ENCODE results near the gene RARA.
"Not testable (repeated sequence)": the region's sequence is repeated elsewhere in the genome, so short reads cannot be mapped to it uniquely, and the experiment has no call there.

The RARA gene

GRCh38 chr17:40299159-40299757 is 9.7 kb upstream of the RARA start:
- not testable (repeated sequence) for DNase-seq

- no peak for DNase-seq
Measured at GRCh38 chr17:40301315-40301714, 7.7 kb upstream of the RARA start.

GRCh38 chr17:40303009-40303657 is 5.8 kb upstream of the RARA start:
- DNase-seq, result no peak

DNA sequence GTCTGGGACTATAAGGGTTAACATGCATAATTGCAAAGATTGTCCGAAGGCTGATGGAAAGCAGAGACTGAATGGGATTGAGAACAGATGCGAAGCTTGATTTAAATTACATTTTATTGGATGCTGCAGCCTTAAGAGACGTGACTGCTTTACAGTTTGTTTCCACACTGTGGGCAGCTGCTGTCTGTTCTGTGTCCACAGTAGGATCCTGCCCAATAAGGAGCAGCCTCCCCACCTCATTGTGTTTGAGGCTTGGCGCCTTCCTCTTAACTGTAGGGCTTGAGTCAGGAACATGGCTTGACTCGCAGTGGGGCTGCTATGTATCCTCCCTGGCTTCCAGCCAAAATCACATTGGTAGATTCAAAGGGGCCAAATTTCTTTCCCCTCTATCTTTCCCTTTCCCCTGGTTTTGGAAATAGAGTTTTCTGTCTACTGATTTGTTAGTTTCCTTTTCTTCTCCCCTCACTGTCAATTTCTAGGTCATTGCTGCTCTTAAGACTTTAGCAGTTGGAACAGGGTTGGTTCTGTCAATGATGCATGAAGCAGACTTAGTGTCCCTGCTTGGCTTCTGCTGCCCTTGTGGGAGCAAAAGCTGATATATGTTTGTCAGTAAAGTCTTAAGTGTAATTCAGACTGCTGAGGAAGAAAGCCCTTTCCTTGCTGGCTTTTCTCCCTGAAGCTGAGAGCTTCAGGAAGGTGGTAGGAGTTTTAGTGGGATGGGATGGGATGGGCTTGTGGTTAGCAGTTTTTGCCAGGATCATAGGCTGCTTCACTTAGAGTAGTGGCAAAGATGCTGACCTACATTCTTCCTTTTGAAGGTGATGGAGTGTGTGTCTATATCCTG is 5.0 kb upstream of the RARA start:
- DNase-seq, result no peak

DNA sequence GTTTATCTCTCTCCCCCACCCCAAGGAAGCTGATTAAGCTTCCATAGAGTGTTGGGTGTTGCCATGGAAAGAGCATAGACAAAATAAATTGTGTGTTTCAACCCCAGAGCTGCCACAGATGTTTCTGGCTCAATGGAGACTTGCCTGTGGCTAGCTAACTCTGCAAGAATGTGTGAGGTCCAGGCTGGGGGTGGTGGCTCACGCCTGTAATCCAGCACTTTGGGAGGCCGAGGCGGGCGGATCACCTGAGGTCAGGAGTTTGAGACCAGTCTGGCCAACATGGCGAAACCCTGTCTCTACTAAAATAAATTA is 4.5 kb upstream of the RARA start:
- DNase-seq, result not testable (repeated sequence)

GRCh38 chr17:40304866-40305265 is 4.1 kb upstream of the RARA start:
- not testable (repeated sequence) for DNase-seq

DNA sequence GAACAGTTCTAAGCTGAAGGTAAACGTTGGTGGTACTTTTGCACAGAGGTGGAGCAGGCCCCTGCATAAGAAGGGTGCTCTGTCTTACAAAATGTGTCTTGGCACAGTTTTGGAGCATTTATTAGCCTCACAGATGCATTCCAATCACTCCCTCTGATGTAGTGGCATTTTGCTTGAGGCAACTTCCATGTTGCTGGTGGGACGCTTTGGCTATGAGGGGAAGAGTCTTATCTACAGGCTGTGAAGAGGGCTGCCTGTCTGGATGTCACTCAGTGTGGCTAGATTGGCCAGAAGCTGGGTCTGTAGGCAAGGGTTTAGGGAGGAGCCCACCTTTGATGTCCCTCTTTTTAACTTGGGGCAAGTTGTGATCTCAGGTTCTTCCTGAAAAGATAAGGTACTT is 2.6 kb upstream of the RARA start:
- no peak for DNase-seq

DNA sequence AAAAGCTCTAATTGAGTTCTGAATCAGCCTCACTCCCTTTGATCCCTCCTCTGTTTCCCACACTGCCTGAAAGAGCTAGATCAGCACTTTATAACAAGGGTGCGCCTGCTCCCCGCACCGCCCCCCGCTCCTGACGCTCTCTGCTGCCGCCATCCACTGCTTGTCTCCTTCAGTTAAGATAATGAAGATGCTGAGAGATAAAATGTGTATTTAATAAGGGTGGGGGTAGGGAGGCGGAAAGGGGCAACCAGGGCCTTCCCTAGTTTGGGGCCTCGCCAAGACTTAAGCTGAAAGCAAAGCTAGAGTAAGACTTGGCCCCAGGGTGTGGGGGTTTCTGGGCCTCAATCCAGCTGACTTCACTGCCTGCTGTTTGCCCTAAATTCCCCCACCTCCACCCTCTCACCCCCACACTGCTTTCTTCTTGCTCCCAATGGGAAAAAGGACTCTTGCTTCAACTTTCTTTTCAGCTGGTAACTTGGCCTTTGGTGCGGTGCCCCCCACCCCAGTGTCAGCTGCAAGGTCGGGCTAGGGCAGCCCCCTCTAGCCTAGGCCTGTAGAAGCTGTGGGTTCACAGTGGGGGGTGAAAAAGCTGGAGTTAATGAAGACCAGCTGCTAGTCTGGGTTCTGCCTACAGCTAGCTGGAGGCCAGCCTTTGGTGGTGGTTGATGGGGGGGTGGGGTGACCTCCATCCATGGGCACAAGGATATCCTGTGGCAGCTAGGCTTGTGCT is 1.8 kb upstream of the RARA start:
- DNase-seq, result no peak

- DNase-seq, result no peak
Measured at GRCh38 chr17:40307740-40308239, 1.2 kb upstream of the RARA start.

GRCh38 chr17:40309949-40310510 is 1.1 kb downstream of the RARA start:
- DNase-seq, result no peak

DNA sequence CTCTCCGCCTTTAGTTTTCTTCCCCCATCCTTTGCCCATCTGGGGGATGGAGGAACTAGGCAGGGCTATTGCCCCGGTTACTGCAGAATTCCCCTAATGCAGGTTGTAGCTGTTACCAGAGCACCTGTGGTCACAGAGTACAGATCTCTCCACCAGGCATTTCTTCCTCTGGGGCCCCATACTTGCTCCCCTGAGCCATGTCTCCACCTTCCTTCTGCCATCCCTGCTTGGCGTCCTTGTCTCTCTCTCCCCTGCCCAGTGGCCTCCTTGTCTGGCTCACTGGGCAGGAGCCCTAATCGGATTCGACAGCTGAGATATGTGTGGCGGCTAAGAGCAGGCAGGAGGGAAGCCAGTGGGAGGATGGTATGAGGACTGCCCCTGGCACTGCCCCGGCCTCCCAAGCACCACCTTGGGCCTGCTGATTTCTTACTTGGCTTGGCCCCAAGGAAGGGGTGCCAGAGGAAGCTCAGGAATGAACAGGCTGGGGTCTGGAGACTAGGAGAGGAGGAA is 2.0 kb downstream of the RARA start:
- DNase-seq, result no peak

GRCh38 chr17:40311575-40311974 is 2.6 kb downstream of the RARA start:
- no peak for DNase-seq

GRCh38 chr17:40312131-40312731 is 3.3 kb downstream of the RARA start:
- DNase-seq, result no peak

GRCh38 chr17:40312893-40313667 is 4.1 kb downstream of the RARA start:
- DNase-seq, result no peak

- DNase-seq, result no peak
Measured at GRCh38 chr17:40313668-40314583, 4.9 kb downstream of the RARA start.

GRCh38 chr17:40314584-40314956 is 5.6 kb downstream of the RARA start:
- DNase-seq, result peak; percentile 84

GRCh38 chr17:40315206-40315605 is 6.2 kb downstream of the RARA start:
- DNase-seq, result no peak

- DNase-seq, result no peak
Measured at GRCh38 chr17:40315678-40316570, 6.9 kb downstream of the RARA start.
